LNCaP clone FGC (cell line): ENCODE results near the gene MRPL48.

Experiments used
- DNase-seq: peaks from one replicate; pipeline ENCODE4 v3.0.0-alpha.2; 2011; ENCODE audit warnings: low read depth
- H3K4me3 ChIP-seq: 2 replicates; pipeline ENCODE4 v1.5.1; 2011; ENCODE audit warnings: mild to moderate bottlenecking, low read depth, low read length, control low read depth
- CTCF ChIP-seq: IDR thresholded peaks from 2 replicates; pipeline ENCODE4 v1.5.1; 2012; ENCODE audit warnings: mild to moderate bottlenecking; ENCODE audit not compliant: control insufficient read depth, insufficient read depth; ENCODE audit errors: extremely low read depth

Gene MRPL48

GRCh38 chr11:73839123-73839457, 51.4 kb downstream of the MRPL48 start:
- DNase-seq, result no peak
- TF ChIP-seq CTCF, result no peak
- H3K4me3 ChIP-seq, result no peak overlapping the region

- no peak for TF ChIP-seq CTCF
- no peak for DNase-seq
- H3K4me3 ChIP-seq, result no peak overlapping the region
Measured at GRCh38 chr11:73851046-73851764, 63.5 kb downstream of the MRPL48 start.

- no peak for TF ChIP-seq CTCF
- H3K4me3 ChIP-seq, result no peak overlapping the region
- no peak for DNase-seq
Measured at GRCh38 chr11:73852049-73852448, 64.4 kb downstream of the MRPL48 start.

- no peak for DNase-seq
- no peak for TF ChIP-seq CTCF
- H3K4me3 ChIP-seq, result no peak overlapping the region
Measured at GRCh38 chr11:73854680-73855079, 67.0 kb downstream of the MRPL48 start.

- no peak for TF ChIP-seq CTCF
- DNase-seq, result no peak
- no peak overlapping the region for H3K4me3 ChIP-seq
Measured at GRCh38 chr11:73856031-73856567, 68.4 kb downstream of the MRPL48 start.

- no peak for DNase-seq
- no peak overlapping the region for H3K4me3 ChIP-seq
- no peak for TF ChIP-seq CTCF
Measured at GRCh38 chr11:73859671-73860070, 72.0 kb downstream of the MRPL48 start.

GRCh38 chr11:73860202-73860601, 72.5 kb downstream of the MRPL48 start:
- TF ChIP-seq CTCF, result no peak
- no peak overlapping the region for H3K4me3 ChIP-seq
- DNase-seq, result no peak
